Measurements from ENCODE around the gene COL5A1.

The COL5A1 gene

GRCh38 chr9:134792627-134793026 is 151.0 kb downstream of the COL5A1 start:
- DNase-seq (ENCODE audit: low spot score): no peak

- no peak for DNase-seq (ENCODE audit: low spot score)
Measured at GRCh38 chr9:134793288-134794188, 151.9 kb downstream of the COL5A1 start.

DNA sequence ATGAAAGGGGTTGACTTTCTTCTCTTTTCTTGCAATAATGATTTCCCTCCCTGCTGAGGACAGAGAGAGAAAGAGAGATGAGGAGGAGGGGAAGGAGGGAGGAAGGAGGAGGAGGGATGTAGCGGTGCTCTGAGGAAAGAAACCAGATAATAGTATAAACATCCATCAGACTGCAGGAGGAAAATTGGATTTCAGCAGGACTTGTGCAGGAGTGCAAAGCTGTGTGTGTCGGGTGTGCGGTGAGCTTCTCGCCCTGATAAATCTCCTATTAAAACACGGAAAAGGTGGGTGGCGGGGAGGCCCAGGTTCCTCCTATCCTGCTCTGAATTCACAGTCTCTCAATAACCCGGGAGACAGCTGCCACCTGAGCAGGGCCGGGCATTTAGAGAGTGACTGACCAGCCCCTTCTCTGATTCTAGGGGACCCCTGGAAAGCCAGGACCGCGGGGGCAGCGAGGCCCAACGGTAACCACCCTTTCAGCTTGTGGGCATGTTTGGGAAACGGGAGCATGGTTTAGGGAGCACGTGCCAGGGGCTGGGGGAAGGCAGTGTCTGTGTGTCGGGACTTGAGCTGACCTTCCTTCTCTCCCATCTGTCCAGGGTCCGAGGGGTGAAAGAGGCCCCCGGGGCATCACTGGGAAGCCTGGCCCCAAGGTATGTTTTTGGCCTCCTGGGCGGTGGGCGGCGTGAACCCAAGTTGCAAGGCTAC is 153.2 kb downstream of the COL5A1 start:
- no peak for DNase-seq (ENCODE audit: low spot score)

- no peak for DNase-seq (ENCODE audit: low spot score)
Measured at GRCh38 chr9:134795446-134795845, 153.8 kb downstream of the COL5A1 start.

DNA sequence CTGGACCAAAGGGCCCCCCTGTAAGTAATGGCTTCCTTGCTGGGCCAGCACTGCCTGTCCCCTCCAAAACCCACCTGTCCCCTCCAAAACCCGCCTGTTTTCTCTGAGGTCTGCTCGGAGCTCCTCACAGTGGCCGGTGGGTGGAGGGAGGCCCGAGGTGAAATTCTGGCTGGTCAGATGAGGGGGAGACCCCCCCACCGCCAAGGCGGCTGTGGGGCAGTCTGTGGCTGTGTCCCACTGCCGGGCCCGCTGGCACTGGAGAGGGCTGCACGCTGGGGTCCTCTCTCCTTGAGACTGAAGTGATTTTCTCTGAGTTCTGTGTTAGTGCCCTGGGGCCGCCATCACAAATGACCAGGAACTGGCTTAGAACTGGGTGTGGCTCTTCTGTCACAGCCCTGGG is 155.3 kb downstream of the COL5A1 start:
- DNase-seq (ENCODE audit: low spot score): no peak

DNA sequence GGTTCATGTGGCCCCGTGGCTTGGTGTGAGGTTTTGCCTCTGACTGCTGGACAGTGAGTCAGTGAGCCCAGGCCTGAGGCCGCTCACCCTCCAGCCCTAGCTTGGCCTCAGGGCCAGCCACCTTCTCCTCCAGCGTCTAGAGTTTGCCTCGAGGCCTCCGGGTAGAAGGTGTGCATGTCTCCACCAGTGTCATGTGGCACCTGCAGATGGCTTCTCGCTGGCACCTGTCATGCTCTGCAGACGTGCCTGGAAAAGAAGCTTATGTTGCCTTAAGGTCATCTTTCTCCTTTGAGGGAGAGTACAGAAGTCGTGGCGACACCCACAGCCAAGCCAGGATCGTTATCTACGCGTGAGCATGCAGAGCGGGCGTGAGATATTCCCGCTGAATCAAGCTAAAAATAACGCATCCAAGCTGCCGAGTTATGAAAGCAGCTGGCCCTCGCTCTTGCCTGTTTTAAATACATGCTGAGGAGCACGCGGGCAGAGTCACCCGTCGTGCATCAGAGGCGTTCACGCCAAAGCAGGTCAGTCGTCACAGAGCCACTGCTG is 159.3 kb downstream of the COL5A1 start:
- DNase-seq (ENCODE audit: low spot score): no peak

DNA sequence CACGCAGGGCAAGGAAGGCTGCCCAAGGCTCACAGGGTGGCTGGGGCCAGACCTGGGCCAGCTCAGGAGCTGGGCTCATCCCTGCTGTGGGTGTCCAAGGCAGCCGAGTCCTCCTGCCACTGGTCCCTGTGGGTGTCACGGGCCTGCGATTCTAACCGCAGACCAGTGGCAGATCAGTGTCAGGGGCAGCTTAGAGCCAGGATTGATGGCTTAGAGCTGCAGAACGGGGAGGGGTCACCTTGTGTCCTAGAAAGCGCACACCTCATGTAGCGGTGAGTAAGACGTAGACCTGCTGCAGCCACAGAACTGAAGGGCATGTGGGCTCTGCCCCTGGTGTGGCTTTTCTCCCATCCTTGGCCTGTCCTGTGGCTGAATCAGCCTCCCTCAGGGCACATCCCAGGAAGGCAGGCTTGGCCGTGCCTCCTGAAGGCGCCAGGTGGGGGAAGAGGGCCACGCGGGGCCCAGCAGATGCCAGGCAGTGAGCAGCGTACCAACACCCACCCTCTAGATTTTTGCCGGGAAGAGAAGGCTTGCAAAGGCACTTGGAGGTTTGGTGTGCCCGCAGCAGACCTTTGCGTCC is 160.7 kb downstream of the COL5A1 start:
- DNase-seq (ENCODE audit: low spot score): no peak

GRCh38 chr9:134804871-134805270 is 163.3 kb downstream of the COL5A1 start:
- no peak for DNase-seq (ENCODE audit: low spot score)

DNA sequence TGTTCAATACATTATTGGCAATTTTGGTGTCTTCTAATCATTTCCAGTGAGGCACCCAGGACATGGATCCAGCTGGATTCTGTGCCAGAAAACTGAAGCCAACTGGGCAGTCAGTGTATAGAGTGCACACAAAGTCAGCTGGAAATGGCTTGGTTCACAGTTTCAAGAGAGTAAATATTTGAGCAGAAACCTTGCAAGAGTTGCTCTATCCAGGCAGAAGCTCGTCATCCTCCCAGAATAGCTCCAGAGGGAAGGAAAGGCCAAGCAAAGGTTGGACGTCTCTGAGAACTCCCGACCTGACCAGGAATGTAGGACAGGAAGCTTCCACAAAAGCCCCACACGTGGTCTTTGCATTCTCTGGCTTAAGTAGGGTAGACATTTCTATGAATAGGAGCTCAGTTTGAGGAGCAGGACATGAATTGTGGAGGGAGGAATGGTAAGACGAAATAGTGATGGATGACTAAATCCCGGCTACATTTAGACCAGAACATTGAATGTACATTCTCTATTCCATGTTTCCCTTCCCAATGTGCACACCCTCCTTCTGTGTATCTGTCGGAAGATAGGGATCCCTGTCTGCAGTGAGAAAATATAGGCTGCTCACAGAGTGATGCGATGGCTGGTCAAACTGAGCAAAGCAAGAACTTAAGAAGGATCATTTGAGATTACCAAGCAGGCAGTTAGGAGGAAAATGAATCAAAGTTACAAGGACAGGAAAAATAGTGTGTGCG is 166.3 kb downstream of the COL5A1 start:
- DNase-seq (ENCODE audit: low spot score): peak; percentile 73

- DNase-seq (ENCODE audit: low spot score): no peak
Measured at GRCh38 chr9:134808447-134808792, 166.8 kb downstream of the COL5A1 start.

GRCh38 chr9:134809292-134809691 is 167.7 kb downstream of the COL5A1 start:
- DNase-seq (ENCODE audit: low spot score): no peak

DNA sequence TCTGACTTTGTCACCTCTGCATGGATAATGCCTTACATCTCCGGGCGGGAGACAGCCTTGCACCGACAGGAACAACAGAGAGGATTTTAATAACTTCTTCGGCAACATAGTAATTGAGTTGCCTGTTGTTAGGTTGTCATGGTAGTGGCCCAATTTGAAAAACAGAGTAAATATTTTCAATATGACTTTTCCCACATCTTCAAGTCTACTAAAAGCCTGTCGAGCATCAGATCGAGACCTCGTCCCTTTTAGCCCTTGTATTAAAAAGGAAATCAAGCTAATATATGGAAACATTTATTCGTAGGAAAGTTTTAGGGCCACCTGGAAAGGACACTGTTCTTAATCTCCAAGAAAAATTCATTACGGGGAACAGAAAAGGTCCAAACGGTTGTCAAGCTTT is 168.2 kb downstream of the COL5A1 start:
- no peak for DNase-seq (ENCODE audit: low spot score)

- no peak for DNase-seq (ENCODE audit: low spot score)
Measured at GRCh38 chr9:134811079-134811672, 169.6 kb downstream of the COL5A1 start.

- DNase-seq (ENCODE audit: low spot score): peak; percentile 89
Measured at GRCh38 chr9:134811673-134812342, 170.2 kb downstream of the COL5A1 start.

DNA sequence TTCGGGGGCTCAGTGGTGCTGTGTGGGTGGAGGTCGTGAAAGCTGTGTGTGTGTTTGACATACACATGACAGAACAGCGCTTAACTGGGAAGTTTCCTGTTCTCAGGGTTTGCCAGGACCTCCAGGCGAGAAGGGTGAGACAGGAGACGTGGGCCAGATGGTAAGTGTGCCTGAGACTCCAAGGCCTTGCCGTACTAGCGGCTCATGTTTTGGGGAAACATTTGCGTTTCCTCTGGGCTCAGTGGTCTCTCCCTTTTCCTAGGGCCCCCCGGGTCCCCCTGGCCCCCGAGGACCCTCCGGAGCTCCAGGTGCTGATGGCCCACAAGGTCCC is 170.7 kb downstream of the COL5A1 start:
- DNase-seq (ENCODE audit: low spot score): no peak

DNA sequence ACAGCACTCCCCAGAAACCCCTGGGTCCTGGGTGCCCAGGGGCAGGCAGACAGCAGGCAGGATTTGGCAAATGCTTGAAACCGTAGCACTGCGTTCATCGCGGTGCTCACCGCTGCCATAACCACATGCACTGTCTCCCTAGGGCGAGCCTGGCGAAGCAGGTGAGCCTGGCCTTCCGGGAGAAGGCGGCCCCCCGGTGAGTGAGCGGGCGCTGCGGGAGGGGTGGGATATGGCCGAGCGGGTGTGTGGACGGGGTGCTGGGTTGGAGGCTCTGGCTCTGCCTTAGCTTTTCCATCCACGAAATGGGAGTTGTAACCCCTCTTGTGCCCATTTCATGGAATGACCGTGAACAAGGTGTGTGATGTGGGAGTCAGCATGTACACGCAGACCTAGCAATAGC is 172.2 kb downstream of the COL5A1 start:
- DNase-seq (ENCODE audit: low spot score): no peak

DNA sequence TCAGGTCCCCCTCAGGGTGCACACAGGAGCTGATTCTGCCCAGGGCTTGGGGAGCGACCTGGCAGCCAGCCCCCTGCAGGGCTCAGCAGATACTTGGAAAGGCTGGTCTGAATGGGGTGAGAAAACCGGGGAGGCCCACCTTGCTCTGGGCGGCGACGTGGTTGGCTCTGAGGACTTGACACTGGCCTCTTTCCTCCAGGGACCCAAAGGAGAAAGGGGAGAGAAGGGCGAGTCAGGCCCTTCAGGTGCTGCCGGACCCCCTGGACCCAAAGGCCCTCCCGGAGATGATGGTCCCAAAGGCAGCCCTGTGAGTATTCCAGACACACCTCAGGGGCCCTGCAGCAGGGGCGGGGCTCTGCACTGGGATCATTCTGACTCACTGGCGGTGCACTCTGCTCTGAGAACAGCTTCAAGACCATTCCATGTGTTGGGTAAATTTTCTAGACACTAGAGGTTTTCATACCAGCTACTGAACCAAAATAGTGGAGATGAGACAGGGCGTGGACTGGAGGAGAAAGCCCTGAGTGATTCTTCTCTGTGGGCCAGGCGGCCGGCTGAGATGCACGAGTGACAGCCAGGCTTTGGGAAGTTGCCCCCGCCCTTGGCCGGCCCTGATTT is 173.1 kb downstream of the COL5A1 start:
- peak; percentile 83 for DNase-seq (ENCODE audit: low spot score)

DNA sequence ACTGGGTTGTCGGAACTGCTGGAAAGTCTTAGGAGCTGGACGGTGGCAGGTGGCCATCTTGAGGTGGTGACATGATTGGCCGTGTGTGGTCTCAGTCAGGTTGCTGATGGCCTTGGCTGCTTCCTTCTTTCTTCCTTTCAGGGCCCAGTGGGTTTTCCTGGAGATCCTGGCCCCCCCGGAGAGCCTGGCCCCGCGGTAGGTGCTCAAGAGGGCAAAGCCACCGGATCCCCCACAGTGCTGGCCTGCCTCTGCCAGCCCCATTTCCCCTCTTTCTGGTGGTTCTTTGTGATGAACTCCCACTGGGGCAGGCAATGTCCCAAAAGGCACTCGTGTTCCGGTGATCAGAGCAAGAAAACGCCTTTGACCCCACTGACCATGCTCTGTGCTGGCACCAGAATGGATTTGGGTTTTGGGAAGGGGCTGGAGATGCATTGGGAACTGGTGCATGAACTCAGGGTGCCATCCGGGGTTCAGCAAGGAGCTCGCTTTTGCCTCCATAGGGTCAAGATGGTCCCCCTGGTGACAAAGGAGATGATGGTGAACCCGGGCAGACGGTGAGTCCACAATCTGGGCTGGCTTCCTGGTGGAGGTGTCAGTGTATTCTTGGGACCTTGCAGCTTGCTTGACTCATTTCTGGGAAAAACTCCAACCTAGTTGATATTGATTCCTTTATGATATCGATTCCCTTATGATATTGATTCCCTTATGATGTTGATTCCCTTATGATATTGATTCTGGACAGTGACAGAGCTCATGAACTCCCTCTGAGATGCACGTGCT is 174.0 kb downstream of the COL5A1 start:
- no peak for DNase-seq (ENCODE audit: low spot score)

- DNase-seq (ENCODE audit: low spot score): no peak
Measured at GRCh38 chr9:134816264-134816663, 174.7 kb downstream of the COL5A1 start.

GRCh38 chr9:134818000-134818568 is 176.5 kb downstream of the COL5A1 start:
- DNase-seq (ENCODE audit: low spot score): no peak

Data from AG08396 (cell line).